Astrocyte of the cerebellum (primary cell): ENCODE measurements around the gene RGS7BP.
A peak's percentile ranks its signal among the peaks of the same experiment; 100 is the strongest.

Experiments used
- DNase-seq: peaks from one replicate; pipeline ENCODE4 v3.0.0-alpha.2; 2011; ENCODE audit warnings: low read depth
- H3K4me3 ChIP-seq: 2 replicates; pipeline ENCODE4 v1.5.1; 2011; ENCODE audit warnings: mild to moderate bottlenecking, low read depth, low read length, moderate library complexity
- CTCF ChIP-seq: IDR thresholded peaks from 2 replicates; pipeline ENCODE4 v1.5.1; 2012; ENCODE audit warnings: low read length, low read depth, moderate library complexity, mild to moderate bottlenecking; ENCODE audit errors: missing control alignments
- in situ Hi-C: cut with HindIII; loops from 2 replicates; pipeline ENCODE4 v1.10.0; 2017; ENCODE audit warnings: low sequenced_read_pairs

The RGS7BP gene

DNA sequence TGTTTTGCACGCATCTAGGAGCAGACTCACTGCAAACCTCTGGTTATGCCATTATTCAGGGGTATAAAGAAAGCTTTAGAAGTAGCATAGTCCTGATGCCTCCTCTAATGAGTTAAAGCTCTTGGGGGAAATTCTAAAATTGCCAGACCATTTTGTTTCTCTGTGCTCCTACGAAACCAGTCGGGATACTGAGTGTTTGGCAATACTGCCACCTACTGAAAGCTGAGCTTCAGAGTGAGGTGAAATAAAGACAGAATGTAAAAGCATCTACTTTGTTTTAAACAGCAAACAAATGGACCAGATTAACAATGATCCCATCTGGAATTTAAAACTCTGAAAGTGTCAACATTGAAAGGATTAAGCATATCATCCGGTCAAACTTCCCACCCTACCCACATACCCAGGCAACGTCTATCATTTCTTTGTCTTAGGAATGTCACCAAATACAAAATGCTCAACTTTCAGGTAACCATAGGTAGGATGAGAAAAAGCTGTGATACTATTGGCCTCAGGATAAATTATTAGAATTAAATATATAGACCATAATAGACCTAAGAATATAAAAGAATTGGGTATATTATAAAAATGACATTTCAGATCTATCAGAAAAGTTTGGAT is 106.6 kb downstream of the RGS7BP start:
- peak; percentile 53 for DNase-seq
- in situ Hi-C loops = loop anchor here (25.0 kb wide), 1 partner anchor 375 kb away; no protein-coding TSS in a partner anchor
- H3K4me3 ChIP-seq = no peak overlapping the region
- peak; percentile 80 for TF ChIP-seq CTCF

DNA sequence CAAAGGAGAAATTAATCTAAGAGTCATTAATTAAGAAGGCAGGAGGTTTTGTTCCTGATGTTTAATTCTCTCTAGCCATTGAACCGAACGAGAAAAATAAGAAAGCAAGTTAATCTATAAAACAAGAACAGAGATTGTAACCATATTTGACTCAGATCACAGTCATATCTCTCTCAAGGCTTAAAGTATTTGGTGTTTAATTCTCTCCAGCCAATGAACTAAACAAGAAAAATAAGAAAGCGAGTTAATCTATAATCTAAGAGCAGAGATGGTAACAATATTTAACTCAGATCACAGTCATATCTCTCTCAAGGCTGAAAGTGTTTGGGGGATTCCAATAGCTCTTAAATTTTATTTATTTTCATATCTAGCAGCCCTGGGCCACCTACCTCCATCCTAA is 110.1 kb downstream of the RGS7BP start:
- in situ Hi-C loops = loop anchor here (25.0 kb wide), 1 partner anchor 379 kb away; no protein-coding TSS in a partner anchor
- no peak overlapping the region for H3K4me3 ChIP-seq
- no peak for TF ChIP-seq CTCF
- no peak for DNase-seq

DNA sequence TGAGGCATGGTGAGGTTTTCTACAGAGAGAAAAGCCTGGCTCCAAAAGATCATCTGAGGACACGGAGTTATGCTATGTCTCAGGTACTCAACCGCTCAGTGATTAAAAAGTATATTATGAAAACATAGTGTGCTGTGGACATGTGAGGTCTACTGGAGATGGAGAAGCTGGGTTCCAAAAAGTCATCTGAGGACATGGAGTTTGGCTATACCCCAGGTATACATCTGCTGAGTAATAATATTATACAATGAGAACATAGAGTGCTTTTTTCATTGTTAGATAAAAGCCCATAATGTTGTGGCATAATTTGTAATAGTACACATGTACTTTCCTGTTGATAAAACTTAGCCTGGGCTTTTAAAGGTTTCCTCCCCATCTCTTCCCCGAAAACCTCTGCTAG is 113.8 kb downstream of the RGS7BP start:
- no peak for TF ChIP-seq CTCF
- no peak for DNase-seq
- in situ Hi-C loops = loop anchor here (25.0 kb wide), 1 partner anchor 382 kb away; no protein-coding TSS in a partner anchor
- H3K4me3 ChIP-seq = no peak overlapping the region

GRCh38 chr5:64622991-64623390 is 117.2 kb downstream of the RGS7BP start:
- in situ Hi-C loops = loop anchor here (25.0 kb wide), 1 partner anchor 386 kb away; no protein-coding TSS in a partner anchor
- TF ChIP-seq CTCF = no peak
- no peak for DNase-seq
- no peak overlapping the region for H3K4me3 ChIP-seq

DNA sequence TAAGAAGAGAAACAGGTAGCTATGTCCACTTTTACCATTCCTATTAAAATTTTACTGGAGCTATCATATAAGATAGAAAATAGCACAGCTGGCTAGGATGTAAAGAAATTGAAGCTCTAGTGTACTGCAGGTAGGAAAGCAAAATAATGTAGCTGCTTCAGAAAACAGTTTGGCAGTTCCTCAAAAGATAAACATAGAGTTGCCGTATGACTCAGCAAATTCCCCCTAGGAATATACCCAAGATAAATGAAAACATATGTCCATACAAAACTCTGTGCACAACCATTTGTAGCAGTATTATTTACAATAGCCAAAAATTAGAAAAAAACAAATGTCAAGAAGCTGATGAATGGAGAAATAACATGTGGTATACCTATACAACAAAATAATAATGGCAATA is 119.9 kb downstream of the RGS7BP start:
- DNase-seq = peak; percentile 12
- no peak overlapping the region for H3K4me3 ChIP-seq
- no peak for TF ChIP-seq CTCF
- in situ Hi-C loops = no loop called here

DNA sequence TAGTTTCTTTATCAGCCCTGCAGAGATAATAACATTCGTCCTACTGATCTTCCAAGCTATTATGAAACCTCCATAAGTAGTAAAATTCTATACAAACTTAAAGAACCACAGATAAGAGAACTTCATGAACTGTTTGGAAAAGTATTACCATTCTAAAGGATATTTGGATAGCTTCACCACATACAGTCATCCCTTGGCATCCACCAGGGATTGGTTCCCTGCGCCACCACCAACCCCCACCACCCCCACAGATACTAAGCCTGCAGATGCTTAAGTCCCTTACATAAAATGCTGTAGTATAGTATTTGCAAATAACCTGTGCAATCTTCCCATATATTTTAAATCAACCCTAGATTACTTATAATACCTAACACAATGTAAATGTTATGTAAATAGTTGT is 123.1 kb downstream of the RGS7BP start:
- TF ChIP-seq CTCF = no peak
- no peak for DNase-seq
- in situ Hi-C loops = no loop called here
- H3K4me3 ChIP-seq = no peak overlapping the region
